GM12872 (cell line): ENCODE measurements around the gene PTPRB.

Experiments
- CTCF ChIP-seq: IDR thresholded peaks from 3 replicates; pipeline ENCODE4 v1.5.1; 2011; ENCODE audit warnings: low read depth, mild to moderate bottlenecking, low read length, moderate library complexity; ENCODE audit not compliant: insufficient read depth

The PTPRB gene

GRCh38 chr12:70627677-70628076 lies 9.6 kb downstream of the PTPRB start:
- no peak for TF ChIP-seq CTCF

- no peak for TF ChIP-seq CTCF
These were observed 11.0 kb downstream of the PTPRB start for GRCh38 chr12:70626180-70626579.

- TF ChIP-seq CTCF, result no peak
These were observed 17.6 kb downstream of the PTPRB start for GRCh38 chr12:70619471-70620152.

- no peak for TF ChIP-seq CTCF
These were observed 18.9 kb downstream of the PTPRB start for GRCh38 chr12:70618371-70618770.

- TF ChIP-seq CTCF, result no peak
These were observed 19.8 kb downstream of the PTPRB start for GRCh38 chr12:70617450-70617849.

- TF ChIP-seq CTCF, result no peak
These were observed 21.9 kb downstream of the PTPRB start for GRCh38 chr12:70615174-70615866.

GRCh38 chr12:70609739-70610491 lies 27.3 kb downstream of the PTPRB start:
- no peak for TF ChIP-seq CTCF
